Endodermal cell (in vitro differentiated cells): ENCODE results near the gene AKAP6. TPM values are rescaled to one million over a fixed set of nuclear protein-coding genes. Genes with fewer than 3 reads are reported as not detected.

Source experiments
- DNase-seq: peaks from one replicate; pipeline ENCODE4 v3.0.0-alpha.2; 2017
- H3K27ac ChIP-seq: 2 replicates; pipeline ENCODE4 v1.5.1; 2013; ENCODE audit warnings: mild to moderate bottlenecking, low read depth, low read length, moderate library complexity
- H3K27me3 ChIP-seq: 2 replicates; pipeline ENCODE4 v1.6.1; 2013; ENCODE audit warnings: mild to moderate bottlenecking, low read length, moderate library complexity; ENCODE audit not compliant: insufficient read depth, control insufficient read depth, poor library complexity, severe bottlenecking
- H3K36me3 ChIP-seq: 2 replicates; pipeline ENCODE4 v1.7.0; 2013; ENCODE audit warnings: mild to moderate bottlenecking, low read length, moderate library complexity; ENCODE audit not compliant: control insufficient read depth, insufficient read depth
- H3K4me1 ChIP-seq: one replicate; pipeline ENCODE4 v1.7.0; 2013; ENCODE audit warnings: low read length; ENCODE audit not compliant: control insufficient read depth, insufficient read depth
- H3K4me3 ChIP-seq: 2 replicates; pipeline ENCODE4 v1.5.1; 2013; ENCODE audit warnings: mild to moderate bottlenecking, low read length, moderate library complexity
- H3K9ac ChIP-seq: 2 replicates; pipeline ENCODE4 v1.6.1; 2013; ENCODE audit warnings: mild to moderate bottlenecking, low read length, moderate library complexity; ENCODE audit not compliant: poor library complexity, severe bottlenecking; ENCODE audit errors: extremely low read depth
- H3K9me3 ChIP-seq: 2 replicates; pipeline ENCODE4 v1.6.1; 2013; ENCODE audit warnings: mild to moderate bottlenecking, low read length, moderate library complexity; ENCODE audit not compliant: control insufficient read depth
- H3K27ac Mint-ChIP-seq: 2 replicates; pipeline ENCODE4 v1.8.0; 2020; ENCODE audit warnings: mixed read lengths
- H3K27me3 Mint-ChIP-seq: 2 replicates; pipeline ENCODE4 v1.8.0; 2021; ENCODE audit warnings: mild to moderate bottlenecking, mixed read lengths; ENCODE audit not compliant: insufficient read depth
- H3K36me3 Mint-ChIP-seq: 2 replicates; pipeline ENCODE4 v1.8.0; 2020; ENCODE audit warnings: low read depth, mixed read lengths
- H3K4me1 Mint-ChIP-seq: 2 replicates; pipeline ENCODE4 v1.8.0; 2020; ENCODE audit warnings: mixed read lengths
- H3K4me3 Mint-ChIP-seq: 2 replicates; pipeline ENCODE4 v1.8.0; 2020; ENCODE audit warnings: mild to moderate bottlenecking, moderate library complexity, mixed read lengths
- H3K9me3 Mint-ChIP-seq: 2 replicates; pipeline ENCODE4 v1.8.0; 2020; ENCODE audit warnings: mild to moderate bottlenecking, mixed read lengths
- CTCF ChIP-seq: fragments of 200-600 bp; sonication (generic); conservative IDR thresholded peaks from 2 replicates; pipeline ENCODE4 v1.5.0; 2021; ENCODE audit warnings: antibody characterized with exemption, mild to moderate bottlenecking
- WGBS, 2 experiments: methylation state at CpG; one replicate each; pipeline versions ENCODE4 v1.1.5 to v1.1.7; 2013; ENCODE audit warnings: missing lambda C conversion rate in 2 of 2, mixed read lengths in 1 of 2; ENCODE audit not compliant: insufficient coverage in 1 of 2, insufficient read length in 1 of 2; 5-methylcytosine and 5-hydroxymethylcytosine counted together
- total RNA-seq, 2 donors: library from RNA; stranded (reverse); fragmentation: NEBNext Ultra II Directional in 1 of 2; extraction: Animal tissue kit (Norgen Biotek cat#: 25700) in 1 of 2; gene quantifications; 2 replicates in 1 of 2; 3 replicates in 1 of 2; pipeline ENCODE4 v1.2.1, GENCODE V29; 2021

AKAP6 gene
- total RNA-seq, 2 donors from 2014 or later = 4.3 to 5.0 TPM

DNA sequence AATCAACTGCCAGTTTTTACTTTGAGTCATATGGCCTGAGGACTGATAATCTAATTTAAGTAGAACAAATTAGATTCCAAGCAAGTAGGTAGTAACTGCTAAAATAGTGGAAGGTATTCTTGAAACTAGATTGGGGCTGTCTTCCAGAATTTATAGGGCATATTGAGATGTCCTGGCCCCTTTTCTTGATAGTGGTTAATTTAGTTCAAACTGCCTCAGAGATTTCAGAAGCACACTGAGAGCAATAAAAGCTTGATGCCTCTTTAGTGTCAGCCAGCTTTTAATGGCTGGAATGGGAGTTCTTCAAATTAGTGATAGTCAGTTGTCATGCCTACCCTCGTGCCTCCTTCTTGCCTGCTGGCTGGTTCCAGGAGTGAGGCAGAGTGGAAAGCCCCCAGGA, 120.5 kb downstream of the AKAP6 start:
- Histone ChIP-seq H3K27me3 (no peaks in the 10 kb centered on the region), H3K4me1 (no peaks in the 10 kb centered on the region), H3K9me3 (no peaks in the 10 kb centered on the region), H3K36me3 (no peaks in the 10 kb centered on the region), H3K4me3 (no peak overlapping the region), H3K27ac (no peak overlapping the region), H3K9ac (no peak overlapping the region)
- no peak overlapping the region for H3K4me3 Mint-ChIP-seq
- 100% methylated on average over 1 of the region's 1 CpG for WGBS, 2 experiments
- DNase-seq = no peak
- no peaks in the 10 kb centered on the region for H3K9me3 Mint-ChIP-seq
- H3K27ac Mint-ChIP-seq = no peak overlapping the region
- no peaks in the 10 kb centered on the region for H3K27me3 Mint-ChIP-seq
- TF ChIP-seq CTCF = no peak
- H3K36me3 Mint-ChIP-seq = no peaks in the 10 kb centered on the region
- H3K4me1 Mint-ChIP-seq = no peaks in the 10 kb centered on the region

DNA sequence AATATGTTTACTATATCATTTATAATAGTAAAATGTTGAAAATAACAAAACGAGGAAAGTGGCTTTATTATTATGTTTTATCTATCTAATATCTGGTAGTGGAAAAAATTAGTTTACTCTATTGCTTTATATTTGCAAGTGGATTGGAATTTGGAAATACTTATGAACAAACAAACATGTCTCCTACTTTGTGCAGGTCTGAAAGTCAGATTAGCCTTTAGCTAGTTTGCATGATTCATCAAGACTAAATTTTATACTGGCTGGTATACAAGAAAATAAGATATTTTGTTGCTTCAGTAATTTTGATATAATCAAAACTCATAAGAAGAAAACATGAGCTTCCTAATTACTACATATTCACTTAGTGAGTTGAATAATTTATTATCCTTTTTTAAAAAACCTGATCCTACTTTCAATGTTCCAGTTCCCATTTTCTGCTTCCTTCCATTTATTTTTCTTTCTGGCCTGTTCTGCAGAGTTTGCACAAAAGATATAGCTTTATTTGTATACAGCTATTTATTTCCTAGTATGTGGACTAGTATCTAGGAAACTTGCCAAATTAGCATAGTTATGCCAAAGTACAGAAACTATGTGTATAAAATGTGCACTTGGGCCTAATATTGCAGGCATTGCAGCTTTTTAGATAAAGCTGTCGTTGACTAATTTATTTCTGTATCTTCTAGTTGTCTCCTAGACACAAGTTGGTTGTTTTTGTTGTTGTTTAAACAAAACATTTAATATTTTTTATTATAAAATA, 122.0 kb downstream of the AKAP6 start:
- no peaks in the 10 kb centered on the region for H3K9me3 Mint-ChIP-seq
- DNase-seq = no peak
- 78 to 80% methylated on average over 1 to 2 of the region's 2 CpGs for WGBS, 2 experiments
- Histone ChIP-seq H3K27me3 (no peaks in the 10 kb centered on the region), H3K9me3 (no peaks in the 10 kb centered on the region), H3K9ac (no peak overlapping the region), H3K36me3 (no peaks in the 10 kb centered on the region), H3K4me3 (no peak overlapping the region), H3K4me1 (no peaks in the 10 kb centered on the region), H3K27ac (no peak overlapping the region)
- no peak overlapping the region for H3K27ac Mint-ChIP-seq
- no peaks in the 10 kb centered on the region for H3K36me3 Mint-ChIP-seq
- H3K4me3 Mint-ChIP-seq = no peak overlapping the region
- no peaks in the 10 kb centered on the region for H3K4me1 Mint-ChIP-seq
- no peaks in the 10 kb centered on the region for H3K27me3 Mint-ChIP-seq
- no peak for TF ChIP-seq CTCF

- TF ChIP-seq CTCF = no peak
- Mint-ChIP-seq H3K4me1 (no peaks in the 10 kb centered on the region), H3K36me3 (no peaks in the 10 kb centered on the region), H3K27me3 (no peaks in the 10 kb centered on the region), H3K27ac (no peak overlapping the region), H3K9me3 (no peaks in the 10 kb centered on the region), H3K4me3 (no peak overlapping the region)
- Histone ChIP-seq H3K27ac (no peak overlapping the region), H3K4me3 (no peak overlapping the region), H3K36me3 (no peaks in the 10 kb centered on the region), H3K27me3 (no peaks in the 10 kb centered on the region), H3K9ac (no peak overlapping the region), H3K4me1 (no peaks in the 10 kb centered on the region), H3K9me3 (no peaks in the 10 kb centered on the region)
- WGBS, 2 experiments = 89 to 93% methylated on average over 5 to 9 of the region's 9 CpGs
- no peak for DNase-seq
Observed at GRCh38 chr14:32453857-32454810, 125.0 kb downstream of the AKAP6 start.
